Large intestine (tissue), 3 donors: Measurements from ENCODE around the gene SKAP1. TPM values are rescaled to one million over a fixed set of nuclear protein-coding genes. Genes with fewer than 3 reads are reported as not detected.
"Not testable (repeated sequence)": the region's sequence is repeated elsewhere in the genome, so short reads cannot be mapped to it uniquely, and the experiment has no call there.

Experiments used
- DNase-seq, 2 donors: peaks; one replicate each; pipeline versions ENCODE4 v3.0.0 to v3.0.0-alpha.2; 2013
- H3K27ac ChIP-seq: one replicate; pipeline ENCODE4 v1.5.1; 2013; ENCODE audit warnings: low read length
- H3K27me3 ChIP-seq: 2 replicates; pipeline ENCODE4 v1.6.1; 2013; ENCODE audit warnings: low read length; ENCODE audit not compliant: control insufficient read depth, insufficient read depth
- H3K36me3 ChIP-seq: 2 replicates; pipeline ENCODE4 v1.6.1; 2013; ENCODE audit warnings: low read length; ENCODE audit not compliant: control insufficient read depth, insufficient read depth
- H3K4me1 ChIP-seq: one replicate; pipeline ENCODE4 v1.6.1; 2013; ENCODE audit warnings: low read length; ENCODE audit not compliant: control insufficient read depth, insufficient read depth
- H3K4me3 ChIP-seq: one replicate; pipeline ENCODE4 v1.5.1; 2013; ENCODE audit warnings: low read length
- H3K9me3 ChIP-seq: one replicate; pipeline ENCODE4 v1.6.1; 2013; ENCODE audit warnings: mild to moderate bottlenecking, low read depth, low read length, moderate library complexity; ENCODE audit not compliant: control insufficient read depth
- WGBS: methylation state at CpG from one replicate; pipeline ENCODE4 v1.1.5; 2013; ENCODE audit warnings: low lambda C conversion rate; ENCODE audit not compliant: insufficient coverage; 5-methylcytosine and 5-hydroxymethylcytosine counted together
- polyA plus RNA-seq: library from polyadenylated mRNA; unstranded; fragments of 120-200 nt; gene quantifications from one replicate; pipeline ENCODE4 v1.2.1, GENCODE V29; 2013

SKAP1 gene
- polyA plus RNA-seq, 1 donor, result 3.0 TPM

DNA sequence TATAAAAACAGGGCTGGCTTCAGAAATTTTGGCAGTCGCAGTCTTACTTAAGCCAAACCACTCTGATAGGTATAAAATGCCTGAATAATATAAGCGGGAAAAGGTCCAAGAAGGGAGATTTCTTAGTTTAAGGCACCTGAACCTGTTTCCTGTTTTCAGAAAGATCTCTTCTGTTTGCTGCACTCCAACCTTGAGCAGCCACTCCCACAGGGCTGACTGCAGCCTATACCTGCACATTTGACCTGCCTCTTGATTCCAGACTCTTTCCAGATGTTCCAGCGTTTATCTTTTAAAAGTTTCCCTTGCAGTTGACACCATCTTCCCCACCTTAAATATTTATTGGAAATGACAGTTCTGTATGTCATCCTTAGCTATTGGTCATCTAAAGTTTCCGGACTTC lies 132.2 kb downstream of the SKAP1 start:
- WGBS, result no CpG with 5 or more reads among the region's 4 CpGs
- H3K4me1 ChIP-seq, result peaks cover 11% of the 10 kb centered on the region
- no peaks in the 10 kb centered on the region for H3K9me3 ChIP-seq
- no peak overlapping the region for H3K4me3 ChIP-seq
- H3K27ac ChIP-seq, result no peak overlapping the region
- no peaks in the 10 kb centered on the region for H3K36me3 ChIP-seq
- DNase-seq, result no peak
- no peaks in the 10 kb centered on the region for H3K27me3 ChIP-seq

DNA sequence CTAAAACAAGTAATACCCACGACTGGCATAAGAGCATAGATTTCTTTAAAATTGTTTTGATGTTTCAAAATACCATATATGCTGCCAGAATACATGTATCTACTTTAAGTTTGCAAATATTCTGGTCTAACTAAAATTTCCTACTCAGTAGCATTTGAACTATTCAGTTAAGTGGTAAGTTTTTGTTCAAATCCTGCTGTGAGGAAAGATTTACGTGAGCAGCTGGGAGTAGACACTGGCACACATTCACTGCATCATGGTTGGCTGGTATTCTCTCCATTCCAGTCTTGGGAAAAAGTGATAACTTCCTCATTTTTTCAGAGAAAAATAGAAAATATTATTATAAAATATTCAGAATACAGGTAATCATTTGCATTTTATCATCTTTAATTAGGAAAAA lies 133.6 kb downstream of the SKAP1 start:
- 80% methylated on average over 1 of the region's 2 CpGs for WGBS
- H3K36me3 ChIP-seq, result no peaks in the 10 kb centered on the region
- DNase-seq, result no peak

DNA sequence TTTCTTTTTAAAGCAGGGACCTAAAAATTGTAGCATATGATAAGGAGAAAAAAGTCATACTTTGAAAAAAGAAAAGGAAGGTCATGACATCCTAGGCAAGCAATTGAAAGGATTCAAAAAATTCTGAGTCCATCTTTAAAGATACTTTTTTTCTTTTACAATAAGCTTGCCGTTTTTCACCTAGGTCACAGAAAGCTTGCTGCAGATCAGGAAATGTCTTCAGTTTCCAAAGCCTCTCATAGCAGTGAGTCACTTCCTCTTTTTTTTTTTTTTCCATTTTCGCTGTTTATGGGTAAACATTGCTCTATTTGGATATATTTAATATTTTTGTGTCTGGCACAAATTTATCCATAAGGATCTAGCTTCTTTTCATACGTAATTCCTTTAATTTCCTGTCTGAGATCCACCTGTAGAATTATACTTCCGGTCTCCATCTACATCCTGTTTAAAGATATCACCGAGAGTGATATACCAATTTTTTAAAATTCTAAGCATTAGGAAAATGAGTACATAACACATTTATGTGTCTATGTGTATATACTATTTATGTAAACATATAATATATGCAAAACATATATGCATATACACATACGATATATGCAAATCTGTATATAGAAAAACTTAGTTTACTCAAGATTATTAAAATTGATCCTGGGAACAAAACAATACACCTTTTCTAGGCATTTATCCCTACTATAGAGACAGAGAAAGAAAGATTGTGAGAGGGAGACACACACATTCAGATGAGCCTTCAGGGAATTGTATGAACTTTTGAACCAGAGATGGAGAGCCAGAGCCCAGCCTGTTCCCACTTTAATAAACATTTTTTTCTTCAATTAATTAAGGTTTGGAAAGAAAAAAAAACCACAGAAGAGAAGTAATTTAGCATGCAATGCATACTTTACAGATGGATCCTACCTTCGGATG lies 134.4 kb downstream of the SKAP1 start:
- Histone ChIP-seq H3K4me3 (no peak overlapping the region), H3K36me3 (no peaks in the 10 kb centered on the region), H3K27me3 (no peaks in the 10 kb centered on the region), H3K9me3 (peaks cover 3% of the 10 kb centered on the region), H3K27ac (no peak overlapping the region), H3K4me1 (peaks cover 11% of the 10 kb centered on the region)
- 67% methylated on average over 2 of the region's 7 CpGs for WGBS
- DNase-seq, result no peak

More for the DNA sequence above, 133.6 kb downstream of the SKAP1 start:
- Histone ChIP-seq H3K4me3 (no peak overlapping the region), H3K27me3 (no peaks in the 10 kb centered on the region), H3K4me1 (peaks cover 11% of the 10 kb centered on the region), H3K9me3 (no peaks in the 10 kb centered on the region), H3K27ac (no peak overlapping the region)

DNA sequence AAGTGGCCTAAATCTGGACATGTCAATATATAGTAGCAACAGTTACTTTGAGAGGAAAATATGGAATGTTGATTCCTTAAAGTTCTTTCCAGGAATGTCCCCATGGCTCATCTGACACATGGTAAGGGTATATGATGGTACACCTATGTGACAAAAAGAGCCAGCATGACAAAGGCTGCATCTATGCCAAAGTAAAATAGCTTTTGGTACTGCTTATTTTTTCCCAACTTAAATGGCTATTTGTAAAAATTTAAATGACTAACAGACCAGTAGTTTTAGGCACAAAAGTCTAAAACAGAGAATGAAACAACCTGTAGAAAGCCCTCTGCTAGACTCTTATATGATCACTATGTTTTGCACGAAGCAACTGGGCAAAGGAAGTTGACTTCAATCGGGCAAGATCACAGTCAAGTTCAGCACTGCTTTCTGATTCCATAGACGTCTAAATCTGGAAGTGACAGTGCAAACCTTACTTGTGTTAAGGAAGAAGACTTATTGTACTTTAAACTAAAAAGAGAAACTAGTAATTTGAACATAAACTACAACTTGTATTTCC lies 135.1 kb downstream of the SKAP1 start:
- Histone ChIP-seq H3K27me3 (no peaks in the 10 kb centered on the region), H3K27ac (peak overlapping the region; percentile 5), H3K36me3 (no peaks in the 10 kb centered on the region), H3K9me3 (peaks cover 3% of the 10 kb centered on the region), H3K4me1 (peaks cover 11% of the 10 kb centered on the region), H3K4me3 (no peak overlapping the region)
- 80% methylated on average over 1 of the region's 3 CpGs for WGBS
- no peak for DNase-seq

DNA sequence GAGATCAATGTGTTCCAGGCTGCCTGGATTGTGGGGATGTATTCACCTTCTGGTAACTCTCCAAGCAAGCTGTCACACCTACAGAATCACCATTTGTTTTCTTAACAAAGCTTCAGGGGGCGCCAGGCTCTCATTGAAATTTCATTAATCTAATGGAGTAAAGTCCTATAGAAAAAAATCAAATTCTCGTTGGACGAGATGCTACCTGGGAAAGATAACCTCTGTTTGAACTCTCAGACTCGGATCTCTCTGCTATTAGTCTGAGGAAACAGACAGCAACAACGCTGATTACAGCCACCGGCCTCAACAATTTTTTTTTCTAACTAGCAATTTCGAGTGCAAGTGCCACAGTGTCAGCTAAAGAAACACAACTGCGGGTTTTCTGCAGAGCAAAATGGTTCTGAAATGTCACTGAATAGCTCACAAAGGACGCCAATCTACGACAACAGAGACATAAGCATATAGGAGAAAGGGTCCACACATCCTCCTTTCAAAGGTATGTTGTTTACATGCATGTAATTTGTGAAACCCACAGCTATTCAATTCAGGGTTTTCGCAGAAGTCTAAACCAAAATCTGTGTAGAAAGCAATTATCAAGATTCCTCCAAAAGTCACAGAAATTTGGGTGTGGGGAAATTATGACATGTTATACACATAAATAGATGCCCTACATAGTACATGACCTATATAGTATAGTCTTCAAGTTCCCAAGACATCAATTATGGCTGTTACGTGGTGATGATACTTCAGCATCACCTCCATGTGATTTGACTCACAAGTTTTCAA lies 135.8 kb downstream of the SKAP1 start:
- peak in 1 of 2 donors; percentile 67 for DNase-seq
- Histone ChIP-seq H3K4me3 (peak overlapping the region; percentile 3), H3K27me3 (no peaks in the 10 kb centered on the region), H3K4me1 (peaks cover 11% of the 10 kb centered on the region), H3K27ac (peak overlapping the region; percentile 5), H3K36me3 (no peaks in the 10 kb centered on the region), H3K9me3 (peaks cover 3% of the 10 kb centered on the region)
- WGBS, result no CpG with 5 or more reads among the region's 12 CpGs

DNA sequence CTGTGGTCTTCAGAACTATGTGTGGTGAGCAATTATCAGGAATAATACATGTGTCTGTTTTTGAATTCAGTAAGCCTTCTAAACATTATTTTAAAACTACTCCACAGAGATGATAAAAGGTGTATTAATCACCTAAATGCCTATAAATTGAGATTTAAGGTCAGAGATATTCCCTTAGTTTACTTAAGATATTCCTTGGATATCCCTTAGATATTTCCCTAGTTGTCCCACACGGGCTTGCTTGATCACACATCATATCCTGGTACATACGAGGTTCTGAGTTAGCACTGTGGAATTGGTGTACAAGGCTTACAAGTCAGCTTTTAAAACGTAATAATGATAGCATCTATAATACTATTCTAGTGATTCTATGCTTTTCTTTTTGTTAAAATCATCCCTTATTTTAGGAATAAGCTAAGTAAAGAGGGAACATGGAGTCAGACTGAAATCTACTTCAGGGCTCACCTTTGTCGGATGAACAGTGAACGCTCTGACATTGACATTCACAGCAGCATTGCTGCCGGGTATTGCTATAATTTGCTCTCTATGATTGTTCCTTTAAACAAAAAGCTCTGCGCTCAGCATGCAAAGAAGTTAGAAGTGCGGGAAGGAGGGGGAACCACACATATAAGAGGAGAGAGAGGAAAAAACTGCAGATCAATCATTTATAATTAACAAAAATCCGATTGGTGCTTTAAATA lies 136.5 kb downstream of the SKAP1 start:
- H3K4me1 ChIP-seq, result peaks cover 11% of the 10 kb centered on the region
- H3K27ac ChIP-seq, result peak overlapping the region; percentile 5
- peak in 1 of 2 donors; percentile 21 for DNase-seq
- no CpG with 5 or more reads among the region's 9 CpGs for WGBS
- no peaks in the 10 kb centered on the region for H3K36me3 ChIP-seq
- no peaks in the 10 kb centered on the region for H3K27me3 ChIP-seq
- H3K9me3 ChIP-seq, result peaks cover 3% of the 10 kb centered on the region
- peak overlapping the region; percentile 3 for H3K4me3 ChIP-seq

DNA sequence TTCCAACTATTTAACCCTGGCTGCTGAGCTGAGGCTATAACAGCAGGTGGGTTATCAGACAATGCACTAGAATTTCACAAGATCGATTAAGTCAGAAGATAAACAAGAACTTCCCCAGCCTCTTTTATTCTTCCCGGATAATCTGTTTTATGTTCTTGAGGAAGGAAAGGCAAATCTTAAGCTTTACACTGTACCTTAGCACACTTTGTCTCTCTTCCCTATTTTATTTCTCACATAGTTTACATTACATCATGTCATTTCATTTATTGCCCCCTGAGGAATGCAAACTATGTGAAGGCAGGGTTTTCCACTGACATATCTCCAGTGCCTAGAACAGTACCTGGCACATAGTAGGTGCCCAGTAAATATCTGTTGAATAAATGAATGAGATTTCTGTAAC lies 139.6 kb downstream of the SKAP1 start:
- Histone ChIP-seq H3K4me3 (no peak overlapping the region), H3K9me3 (peaks cover 3% of the 10 kb centered on the region), H3K27me3 (no peaks in the 10 kb centered on the region), H3K4me1 (peaks cover 4% of the 10 kb centered on the region), H3K27ac (no peak overlapping the region), H3K36me3 (no peaks in the 10 kb centered on the region)
- WGBS, result 25% methylated on average over 2 of the region's 2 CpGs
- peak in 1 of 2 donors; percentile 37 for DNase-seq

DNA sequence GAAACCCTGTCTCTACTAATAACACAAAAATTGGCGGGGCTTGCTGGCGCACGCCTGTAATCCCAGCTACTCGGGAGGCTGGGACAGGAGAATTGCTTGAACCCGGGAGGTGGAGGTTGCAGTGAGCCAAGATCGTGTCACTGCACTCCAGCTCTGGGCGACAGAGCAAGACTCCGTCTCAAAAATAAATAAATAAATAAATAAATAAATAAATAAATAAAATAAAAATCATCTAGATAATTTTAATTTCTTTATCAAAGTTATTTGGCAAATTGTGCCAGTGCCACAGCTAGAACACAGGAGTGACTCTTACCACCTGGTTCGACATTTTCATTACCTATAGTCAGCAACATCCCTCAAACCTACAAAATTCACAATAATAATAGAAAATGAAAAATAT lies 143.1 kb downstream of the SKAP1 start:
- WGBS, result 100% methylated on average over 1 of the region's 9 CpGs
- not testable (repeated sequence) for H3K36me3 ChIP-seq, H3K27me3 ChIP-seq, DNase-seq, H3K27ac ChIP-seq, H3K4me3 ChIP-seq, H3K9me3 ChIP-seq, H3K4me1 ChIP-seq

DNA sequence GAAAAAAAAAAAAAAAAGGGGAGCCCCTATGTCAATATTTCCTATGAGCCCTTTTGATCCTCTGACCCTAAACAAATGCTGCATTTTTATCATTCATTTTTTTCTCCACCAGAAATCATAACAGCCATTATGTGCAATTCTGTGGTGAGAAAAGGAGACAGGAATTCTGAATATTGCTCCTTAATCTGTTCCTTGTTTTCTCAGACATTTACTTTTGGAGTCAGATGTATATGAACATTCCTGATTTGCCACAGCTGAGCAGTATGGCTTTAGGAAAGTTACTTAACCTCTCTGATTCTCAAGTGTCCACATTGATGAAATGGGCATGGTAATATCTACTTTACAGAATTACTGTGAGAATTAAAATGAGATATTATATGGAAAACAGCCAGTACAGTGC lies 144.4 kb downstream of the SKAP1 start:
- H3K27me3 ChIP-seq, result no peaks in the 10 kb centered on the region
- no peak overlapping the region for H3K4me3 ChIP-seq
- H3K27ac ChIP-seq, result no peak overlapping the region
- no peak for DNase-seq
- no peaks in the 10 kb centered on the region for H3K9me3 ChIP-seq
- no peaks in the 10 kb centered on the region for H3K4me1 ChIP-seq
- no peaks in the 10 kb centered on the region for H3K36me3 ChIP-seq

DNA sequence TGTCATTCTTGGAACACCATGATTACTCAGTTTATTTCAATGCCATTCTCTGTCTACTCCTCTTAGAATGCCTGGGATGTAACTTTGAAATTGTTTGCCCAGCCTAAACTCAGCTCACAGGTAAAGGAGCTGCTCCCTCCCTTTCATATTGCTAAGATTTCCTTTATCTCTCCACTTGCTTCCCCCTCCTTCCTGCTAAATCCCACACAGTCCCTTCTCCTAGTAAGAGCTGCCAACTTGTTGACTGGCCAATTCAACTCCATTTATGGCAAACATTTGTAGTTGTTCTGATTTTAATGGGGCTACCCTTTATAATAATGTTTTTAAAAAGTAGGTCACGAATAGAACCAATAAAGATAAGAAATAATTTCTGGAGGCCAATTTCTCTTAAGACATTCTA lies 146.1 kb downstream of the SKAP1 start:
- Histone ChIP-seq H3K27ac (no peak overlapping the region), H3K4me1 (peaks cover 14% of the 10 kb centered on the region), H3K4me3 (no peak overlapping the region), H3K36me3 (no peaks in the 10 kb centered on the region), H3K27me3 (no peaks in the 10 kb centered on the region), H3K9me3 (no peaks in the 10 kb centered on the region)
- 100% methylated on average over 1 of the region's 1 CpG for WGBS
- no peak for DNase-seq
